ENCODE results near the gene LSM2.
"Not testable (repeated sequence)": the region's sequence is repeated elsewhere in the genome, so short reads cannot be mapped to it uniquely, and the experiment has no call there.

The LSM2 gene

GRCh38 chr6:31797588-31797987, 9.2 kb downstream of the LSM2 start:
- no peak for DNase-seq (ENCODE audit: low read depth, low spot score)

DNA sequence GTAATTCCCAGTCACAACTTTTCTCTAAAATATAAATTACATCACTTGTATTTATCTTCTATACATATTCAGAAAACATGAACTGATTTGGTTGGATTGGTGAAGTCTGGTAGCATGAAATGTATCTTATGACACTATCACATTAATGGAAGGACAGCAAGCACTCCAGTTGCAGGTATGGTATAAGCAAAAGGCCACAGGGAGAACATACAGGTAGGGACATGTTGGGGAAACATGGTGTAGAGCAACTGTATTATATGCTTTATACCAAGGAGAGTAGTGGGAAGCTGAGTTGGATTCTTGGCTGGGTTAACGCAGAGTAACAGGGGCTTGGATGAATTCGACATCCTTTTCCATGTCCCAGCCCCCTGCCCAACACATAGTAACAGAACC, 9.8 kb downstream of the LSM2 start:
- DNase-seq (ENCODE audit: low read depth, low spot score), result no peak

GRCh38 chr6:31795616-31796298, 11.0 kb downstream of the LSM2 start, which contains the start of gene VARS1:
Gene VARS1, minus strand, starts transcription at chr6:31795752. Its CDS starts 535 bp downstream, at chr6:31795217.
- DNase-seq (ENCODE audit: low read depth, low spot score), result peak; percentile 95

- DNase-seq (ENCODE audit: low read depth, low spot score), result no peak
These were observed 11.7 kb downstream of the LSM2 start for GRCh38 chr6:31794866-31795615.

GRCh38 chr6:31794294-31794865, 12.4 kb downstream of the LSM2 start:
- peak; percentile 55 for DNase-seq (ENCODE audit: low read depth, low spot score)

- not testable (repeated sequence) for DNase-seq (ENCODE audit: low read depth, low spot score)
These were observed 12.9 kb downstream of the LSM2 start for GRCh38 chr6:31793927-31794245.

GRCh38 chr6:31792761-31793171, 14.0 kb downstream of the LSM2 start:
- DNase-seq (ENCODE audit: low read depth, low spot score), result peak; percentile 71

DNA sequence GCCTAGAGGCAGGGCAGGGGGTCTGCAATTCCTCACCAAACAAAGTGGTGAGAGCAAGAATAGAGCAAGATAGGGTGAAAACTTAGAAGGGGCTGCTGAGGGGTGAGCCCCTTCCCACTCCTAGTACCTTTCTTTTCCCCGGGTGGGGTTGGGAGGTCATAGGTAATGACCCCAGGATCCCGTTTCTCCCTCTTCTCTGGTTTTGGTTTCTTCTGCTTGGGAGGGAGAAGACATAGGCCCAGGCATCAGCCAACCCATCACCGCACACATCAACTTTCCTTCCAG, 14.7 kb downstream of the LSM2 start:
- no peak for DNase-seq (ENCODE audit: low read depth, low spot score)

- peak; percentile 57 for DNase-seq (ENCODE audit: low read depth, low spot score)
These were observed 15.3 kb downstream of the LSM2 start for GRCh38 chr6:31791324-31792089.

- DNase-seq (ENCODE audit: low read depth, low spot score), result no peak
These were observed 21.3 kb downstream of the LSM2 start for GRCh38 chr6:31785475-31785874.

DNA sequence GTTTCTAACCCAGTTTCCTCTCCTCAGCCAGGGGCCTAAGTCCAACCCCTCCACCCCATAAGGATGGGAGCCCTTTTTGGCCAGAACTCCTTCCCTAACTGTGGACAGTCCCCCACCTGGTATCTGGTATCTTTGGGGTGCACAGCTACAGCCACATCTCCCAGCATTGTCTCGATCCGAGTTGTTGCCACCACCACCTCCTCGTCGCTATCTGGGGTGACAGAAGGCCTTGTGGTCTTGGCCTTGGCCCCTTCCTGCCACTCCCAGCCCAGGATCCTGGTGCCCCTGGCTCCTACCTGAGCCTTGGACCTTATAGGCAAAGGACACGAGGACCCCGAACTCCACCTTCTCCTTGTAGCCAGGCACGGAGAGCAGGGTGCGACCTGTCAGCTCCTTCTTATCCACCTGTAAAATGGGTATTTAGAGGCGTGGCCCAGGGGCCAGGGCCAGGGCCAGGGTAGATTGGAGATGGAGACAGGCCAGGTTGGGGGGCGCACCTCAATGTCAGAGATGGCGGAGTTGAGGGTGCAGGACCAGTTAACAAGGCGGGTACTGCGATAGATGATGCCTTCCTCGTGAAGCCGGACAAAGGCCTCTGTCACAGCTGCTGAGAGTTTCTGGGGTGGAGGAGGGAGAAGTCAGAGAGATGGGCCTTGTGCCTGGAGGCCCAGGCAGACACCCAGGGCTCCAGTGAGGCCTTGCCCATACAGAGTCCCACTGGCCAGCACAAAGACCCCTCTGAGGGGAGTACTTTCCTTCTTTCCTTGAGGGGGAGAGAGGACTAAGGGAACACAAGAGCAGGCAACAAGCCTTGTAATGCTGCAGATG, 22.5 kb downstream of the LSM2 start:
- DNase-seq (ENCODE audit: low read depth, low spot score), result no peak

DNA sequence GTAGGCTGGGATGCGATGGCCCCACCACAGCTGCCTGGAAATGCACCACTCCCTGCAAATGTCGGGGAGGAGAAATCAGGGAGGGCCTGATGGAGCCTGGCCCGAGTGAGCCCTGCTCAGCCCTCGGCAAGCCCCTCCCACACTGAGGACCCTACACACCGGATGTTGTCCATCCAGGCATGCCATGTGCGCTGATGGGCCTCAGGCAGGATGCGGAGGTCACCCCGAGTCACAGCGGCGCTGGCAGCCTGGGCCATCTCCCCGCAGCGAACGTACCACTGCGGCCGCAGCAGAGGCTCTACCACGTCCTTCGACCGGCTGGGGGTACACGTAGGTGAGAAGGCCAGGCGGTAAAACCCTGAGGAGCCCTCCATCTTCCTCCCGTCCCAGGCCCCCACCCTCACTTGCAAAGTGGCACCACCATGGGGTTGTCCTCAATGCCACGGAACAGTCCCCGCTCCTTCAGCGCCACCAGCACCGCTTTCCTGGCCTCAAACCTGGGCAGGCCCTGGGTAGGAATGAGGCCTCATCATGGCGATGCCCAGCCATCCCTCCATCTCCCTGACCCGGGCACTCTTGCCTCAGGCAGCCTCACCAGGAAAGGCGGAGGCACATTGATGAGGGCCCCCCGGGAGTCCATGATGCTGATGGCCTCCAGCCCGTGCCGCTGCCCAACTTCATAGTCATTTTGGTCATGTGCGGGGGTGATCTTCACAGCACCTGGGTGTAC, 24.5 kb downstream of the LSM2 start:
- DNase-seq (ENCODE audit: low read depth, low spot score), result no peak

DNA sequence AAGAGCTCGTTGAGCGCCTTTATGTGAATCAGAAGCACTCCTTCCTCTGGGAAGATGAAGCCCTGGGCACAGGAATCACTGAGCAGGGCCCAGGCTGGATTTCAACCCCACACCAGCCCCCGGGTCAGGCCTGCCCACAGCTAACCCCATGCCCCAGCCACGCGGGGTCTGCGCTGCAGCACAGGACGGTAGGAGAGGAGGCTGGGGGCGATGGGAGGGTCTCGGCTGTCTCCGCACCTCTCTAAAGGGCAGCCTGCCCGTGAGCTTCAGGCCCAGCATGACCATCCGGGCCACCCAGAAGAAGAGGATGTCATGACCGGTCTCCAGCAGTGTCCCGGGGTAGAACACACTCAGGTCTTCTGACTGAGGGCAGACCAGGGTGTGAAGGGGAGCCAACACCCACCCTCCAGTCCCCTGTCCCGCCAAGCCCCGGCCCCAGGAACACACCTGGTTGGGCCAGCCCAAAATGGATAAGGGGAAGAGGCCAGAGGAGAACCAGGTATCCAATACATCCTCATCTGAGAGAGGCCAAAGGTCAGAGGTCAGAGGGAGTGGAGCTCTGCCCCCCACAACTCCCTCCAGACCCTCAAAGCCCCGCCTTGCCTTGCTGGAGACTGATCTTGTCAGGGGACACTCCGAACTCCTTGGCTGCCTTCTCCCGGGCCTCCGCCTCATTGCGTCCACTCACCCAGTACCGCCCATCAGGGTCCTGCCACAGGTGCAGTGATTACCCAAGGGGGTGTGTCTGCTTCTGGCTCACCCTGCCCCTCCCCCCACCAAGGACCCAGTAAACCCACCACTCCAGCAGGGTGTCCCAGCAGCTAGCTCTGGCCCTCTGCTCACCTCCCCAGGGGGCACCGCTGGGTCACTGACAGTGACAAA, 25.3 kb downstream of the LSM2 start:
- DNase-seq (ENCODE audit: low read depth, low spot score), result no peak

DNA sequence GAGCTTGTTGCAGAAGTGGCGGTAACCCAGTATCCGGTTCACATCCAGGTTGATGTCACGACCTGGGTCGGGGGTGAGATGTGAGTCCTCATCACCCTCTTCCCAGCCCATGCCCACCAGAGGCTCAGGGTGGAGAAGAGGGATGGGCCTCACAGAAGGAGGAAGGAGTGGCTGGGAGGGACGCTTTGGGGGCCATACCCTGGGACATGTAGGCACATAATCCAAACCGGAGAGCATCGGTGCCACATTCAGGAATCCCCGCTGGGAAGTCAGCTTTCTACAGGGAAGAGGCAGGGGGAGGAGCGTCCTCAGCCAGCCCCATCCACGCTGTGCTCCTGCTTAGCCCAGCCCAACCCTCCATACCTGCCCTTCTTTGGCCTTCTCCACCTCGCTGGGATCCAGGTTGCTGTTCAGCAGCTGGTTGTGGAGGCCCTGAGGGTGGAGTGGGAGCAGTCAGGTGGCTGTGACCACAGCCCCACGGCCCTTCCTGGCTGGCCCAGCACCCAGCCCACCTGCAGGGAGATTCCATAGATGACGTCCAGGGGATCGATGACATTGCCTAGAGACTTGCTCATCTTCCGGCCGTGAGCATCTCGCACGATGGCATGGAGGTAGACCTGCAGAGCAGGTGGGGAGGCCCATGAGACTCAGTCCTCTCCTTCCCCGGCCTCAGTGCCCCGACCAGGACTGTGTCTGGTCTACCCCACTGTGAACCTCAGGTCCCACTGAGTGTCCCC, 26.1 kb downstream of the LSM2 start:
- DNase-seq (ENCODE audit: low read depth, low spot score), result no peak

- no peak for DNase-seq (ENCODE audit: low read depth, low spot score)
These were observed 26.9 kb downstream of the LSM2 start for GRCh38 chr6:31779908-31780307.

DNA sequence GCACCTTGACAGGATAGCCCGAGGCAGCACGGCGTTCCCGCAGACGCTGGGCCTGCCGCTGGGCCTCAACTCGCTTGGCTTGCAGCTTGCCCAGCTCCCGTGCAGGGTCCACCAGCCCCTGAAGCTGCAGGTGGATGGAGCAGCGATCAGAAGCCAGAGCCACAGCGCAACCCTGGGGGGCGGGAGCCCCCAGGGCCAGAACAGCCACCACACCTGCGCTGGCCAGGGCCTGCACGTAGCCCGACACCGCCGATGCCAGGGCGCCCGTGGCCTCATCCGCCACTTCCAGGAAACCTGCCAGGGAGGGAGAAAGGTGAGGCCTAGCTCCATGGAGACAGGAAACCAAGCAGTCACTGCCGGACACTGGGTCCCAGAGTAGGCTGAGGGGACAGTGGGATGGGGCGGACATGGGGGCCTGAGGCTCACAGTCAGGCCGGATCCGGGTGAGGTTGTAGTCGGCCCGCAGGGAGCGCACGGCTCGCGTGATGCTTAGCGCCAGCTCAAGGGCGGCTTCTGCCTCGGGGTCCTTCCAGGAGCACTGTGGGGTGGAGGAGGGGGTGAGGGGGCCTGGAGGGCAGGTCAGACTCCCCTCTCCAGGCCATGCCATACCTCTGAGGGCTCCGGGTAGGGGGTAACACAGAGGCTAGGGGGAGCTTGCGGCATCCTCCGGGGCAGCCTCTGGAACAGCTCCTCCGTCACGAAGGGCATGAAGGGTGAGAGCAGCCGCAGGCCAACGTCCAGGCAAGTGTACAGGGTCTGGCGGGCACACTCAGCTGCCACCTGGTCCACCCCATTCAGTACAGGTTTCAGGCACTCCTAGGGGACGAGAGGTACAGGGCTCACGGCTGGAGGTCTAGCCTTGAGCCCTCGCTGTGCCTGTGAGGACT, 27.5 kb downstream of the LSM2 start:
- no peak for DNase-seq (ENCODE audit: low read depth, low spot score)

GRCh38 chr6:31778193-31778592, 28.6 kb downstream of the LSM2 start:
- DNase-seq (ENCODE audit: low read depth, low spot score), result no peak

DNA sequence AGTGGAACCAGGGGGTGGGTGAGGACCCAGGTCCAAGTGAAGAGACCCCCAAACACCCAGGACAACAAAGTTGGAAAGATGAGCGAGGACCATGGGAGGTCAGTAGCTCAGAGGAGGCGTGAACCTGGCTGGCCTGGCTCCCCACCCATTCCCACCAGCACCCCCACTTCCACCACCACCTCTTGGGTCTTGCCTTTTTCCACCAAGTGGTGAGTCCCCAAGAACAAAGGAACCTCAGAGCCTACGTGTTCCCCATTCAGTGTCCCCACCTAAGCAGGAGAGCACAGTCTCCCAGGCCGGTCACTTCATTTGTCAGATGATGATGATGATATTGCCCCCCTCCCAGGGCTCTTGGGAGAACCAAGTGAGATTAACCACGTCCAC, 29.1 kb downstream of the LSM2 start:
- no peak for DNase-seq (ENCODE audit: low read depth, low spot score)

Data from astrocyte of the hippocampus (primary cell).